Ovary (tissue), 3 donors: ENCODE results near the gene CLRN2.

Source experiments
- EP300 ChIP-seq: sonication (generic); formaldehyde crosslinking; IDR thresholded peaks from one replicate; pipeline ENCODE4 v1.6.1; 2017; ENCODE audit warnings: antibody characterized with exemption
- POLR2A ChIP-seq: fragments of 450-650 bp; IDR thresholded peaks from one replicate; pipeline ENCODE4 v1.6.1; 2017; ENCODE audit warnings: antibody characterized with exemption, mild to moderate bottlenecking, moderate library complexity
- TF ChIP-seq, protein P1 (sequence below), 3 donors: fragments of 450-650 bp in 2 of 3; fragments of 200-600 bp in 1 of 3; IDR thresholded peaks; one replicate each; pipeline versions ENCODE4 v1.5.1 to v1.8.0; 2016 to 2022; ENCODE audit warnings: antibody characterized with exemption in 3 of 3, mild to moderate bottlenecking in 1 of 3
- donor health status: DM: no; HTN: no; CAD: no.

DNA sequence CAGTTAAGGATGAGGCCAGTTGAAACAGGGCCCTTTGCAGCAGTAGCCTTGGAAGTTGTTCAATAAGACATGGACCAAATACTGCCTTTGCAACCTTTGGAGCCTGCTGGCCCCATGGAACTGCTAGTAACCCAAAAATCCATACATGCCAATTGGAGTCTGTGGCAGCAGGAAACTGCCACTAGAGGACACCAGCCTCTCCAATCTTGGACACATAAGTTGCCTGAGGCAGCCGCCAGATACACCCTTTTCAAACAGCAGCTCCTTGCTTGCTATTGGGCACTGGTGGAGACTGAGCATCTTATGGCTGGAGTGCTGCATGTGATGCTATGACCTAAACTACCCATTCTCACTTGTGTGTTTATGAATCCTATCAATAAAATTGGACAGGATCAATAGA, 47.2 kb downstream of the CLRN2 start:
- TF ChIP-seq, protein P1, sequence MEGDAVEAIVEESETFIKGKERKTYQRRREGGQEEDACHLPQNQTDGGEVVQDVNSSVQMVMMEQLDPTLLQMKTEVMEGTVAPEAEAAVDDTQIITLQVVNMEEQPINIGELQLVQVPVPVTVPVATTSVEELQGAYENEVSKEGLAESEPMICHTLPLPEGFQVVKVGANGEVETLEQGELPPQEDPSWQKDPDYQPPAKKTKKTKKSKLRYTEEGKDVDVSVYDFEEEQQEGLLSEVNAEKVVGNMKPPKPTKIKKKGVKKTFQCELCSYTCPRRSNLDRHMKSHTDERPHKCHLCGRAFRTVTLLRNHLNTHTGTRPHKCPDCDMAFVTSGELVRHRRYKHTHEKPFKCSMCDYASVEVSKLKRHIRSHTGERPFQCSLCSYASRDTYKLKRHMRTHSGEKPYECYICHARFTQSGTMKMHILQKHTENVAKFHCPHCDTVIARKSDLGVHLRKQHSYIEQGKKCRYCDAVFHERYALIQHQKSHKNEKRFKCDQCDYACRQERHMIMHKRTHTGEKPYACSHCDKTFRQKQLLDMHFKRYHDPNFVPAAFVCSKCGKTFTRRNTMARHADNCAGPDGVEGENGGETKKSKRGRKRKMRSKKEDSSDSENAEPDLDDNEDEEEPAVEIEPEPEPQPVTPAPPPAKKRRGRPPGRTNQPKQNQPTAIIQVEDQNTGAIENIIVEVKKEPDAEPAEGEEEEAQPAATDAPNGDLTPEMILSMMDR (IDR thresholded peaks at IDR 0.05), result no peak
- TF ChIP-seq POLR2A (no peak), EP300 (no peak)
